IMR-90 (cell line): ENCODE results near the gene FPR2. TPM values are rescaled to one million over a fixed set of nuclear protein-coding genes. Genes with fewer than 3 reads are reported as not detected.

Experiments
- ATAC-seq: fragments of 200-7000 bp; cut with Tn5 transposase; 2 replicates; pipeline ENCODE4 v1.9.1; 2020; ENCODE audit warnings: low read depth, mild to moderate bottlenecking, moderate library complexity
- BruUV-seq: library from RNA; stranded (reverse); fragments of 400-500 nt; replicated peaks from 2 replicates; lab custom pipeline; 2021; lab: Mats Ljungman, UMichigan
- CTCF ChIA-PET: fragments of 300-600 bp; formaldehyde crosslinking; extraction: SDS; loops from one replicate; lab custom pipeline; 2021; ENCODE audit warnings: antibody characterized with exemption; lab: Yijun Ruan, JAX
- POLR2A ChIA-PET: fragments of 300-600 bp; sonication (Branson Sonifier 250); formaldehyde crosslinking; loops from one replicate; lab custom pipeline; 2022; ENCODE audit warnings: antibody characterized with exemption; ENCODE audit not compliant: unreplicated experiment; lab: Charles Lee
- DNase-seq: peaks from one replicate; pipeline ENCODE4 v3.0.0; 2013
- H2AFZ ChIP-seq: replicated peaks from 2 replicates; pipeline ENCODE3; 2013; ENCODE audit warnings: low read length, mild to moderate bottlenecking; ENCODE audit not compliant: poor library complexity
- H2AK5ac ChIP-seq: 2 replicates; pipeline ENCODE4 v1.6.1; 2013; ENCODE audit warnings: low read depth, low read length, inconsistent platforms
- H2AK9ac ChIP-seq: replicated peaks from 2 replicates; pipeline ENCODE3; 2013; ENCODE audit warnings: mild to moderate bottlenecking, low read depth, low read length, moderate library complexity; ENCODE audit not compliant: poor library complexity
- H2BK120ac ChIP-seq: 2 replicates; pipeline ENCODE4 v1.6.1; 2013; ENCODE audit warnings: low read depth, low read length, inconsistent platforms
- H2BK15ac ChIP-seq: 3 replicates; pipeline ENCODE4 v1.6.1; 2013; ENCODE audit warnings: low read depth, low read length, inconsistent platforms
- H2BK20ac ChIP-seq: 2 replicates; pipeline ENCODE4 v1.6.1; 2013; ENCODE audit warnings: low read depth, mild to moderate bottlenecking, inconsistent platforms, low read length, moderate library complexity
- H2BK5ac ChIP-seq: 2 replicates; pipeline ENCODE4 v1.6.1; 2013; ENCODE audit warnings: mild to moderate bottlenecking, low read depth, low read length, inconsistent platforms; ENCODE audit not compliant: poor library complexity, severe bottlenecking
- H3K14ac ChIP-seq: replicated peaks from 2 replicates; pipeline ENCODE4 v1.6.1; 2013; ENCODE audit warnings: low read depth, low read length, inconsistent platforms
- H3K18ac ChIP-seq: 2 replicates; pipeline ENCODE4 v1.6.1; 2013; ENCODE audit warnings: low read depth, low read length, control low read depth
- H3K23ac ChIP-seq: 2 replicates; pipeline ENCODE4 v1.6.1; 2013; ENCODE audit warnings: low read depth, low read length, inconsistent platforms
- H3K27ac ChIP-seq: 2 replicates; pipeline ENCODE4 v1.5.1; 2013; ENCODE audit warnings: mild to moderate bottlenecking, control low read depth, low read length; ENCODE audit not compliant: insufficient read depth
- H3K27me3 ChIP-seq: 2 replicates; pipeline ENCODE4 v1.6.1; 2013; ENCODE audit warnings: low read length; ENCODE audit not compliant: control insufficient read depth, insufficient read depth
- H3K36me3 ChIP-seq: 2 replicates; pipeline ENCODE4 v1.6.1; 2013; ENCODE audit warnings: low read length, mixed read lengths; ENCODE audit not compliant: control insufficient read depth, insufficient read depth
- H3K4ac ChIP-seq: 2 replicates; pipeline ENCODE4 v1.6.1; 2013; ENCODE audit warnings: low read depth, low read length, inconsistent platforms
- H3K4me1 ChIP-seq: 2 replicates; pipeline ENCODE4 v1.6.1; 2013; ENCODE audit warnings: low read length, mixed read lengths; ENCODE audit not compliant: control insufficient read depth, insufficient read depth
- H3K4me2 ChIP-seq: 2 replicates; pipeline ENCODE4 v1.6.1; 2013; ENCODE audit warnings: low read depth, mild to moderate bottlenecking, control low read depth, low read length, moderate library complexity
- H3K4me3 ChIP-seq: 2 replicates; pipeline ENCODE4 v1.5.1; 2013; ENCODE audit warnings: low read depth, mild to moderate bottlenecking, control low read depth, low read length, moderate library complexity; ENCODE audit not compliant: insufficient read depth
- H3K56ac ChIP-seq: 2 replicates; pipeline ENCODE4 v1.6.1; 2013; ENCODE audit warnings: low read length, inconsistent platforms; ENCODE audit not compliant: insufficient read depth; ENCODE audit errors: extremely low read depth
- H3K79me1 ChIP-seq, 2 experiments: 2 replicates each; pipeline ENCODE4 v1.6.1; 2013; ENCODE audit warnings: low read length in 2 of 2, inconsistent platforms in 1 of 2, low read depth in 1 of 2
- H3K9ac ChIP-seq: 2 replicates; pipeline ENCODE4 v1.6.1; 2013; ENCODE audit warnings: low read depth, low read length, control low read depth
- H3K9me1 ChIP-seq: 2 replicates; pipeline ENCODE4 v1.6.1; 2013; ENCODE audit warnings: low read length, inconsistent platforms; ENCODE audit not compliant: insufficient read depth
- H3K9me3 ChIP-seq: 2 replicates; pipeline ENCODE4 v1.6.1; 2013; ENCODE audit warnings: low read length; ENCODE audit not compliant: control insufficient read depth, insufficient read depth
- H4K20me1 ChIP-seq: 2 replicates; pipeline ENCODE4 v1.6.1; 2013; ENCODE audit warnings: low read length, inconsistent platforms; ENCODE audit not compliant: insufficient read depth
- H4K5ac ChIP-seq: 2 replicates; pipeline ENCODE4 v1.6.1; 2013; ENCODE audit warnings: mild to moderate bottlenecking, low read depth, low read length, control low read depth
- H4K8ac ChIP-seq, 2 experiments: 2 replicates each; pipeline ENCODE4 v1.6.1; 2013; ENCODE audit warnings: low read depth in 2 of 2, low read length in 2 of 2, control low read depth in 1 of 2, inconsistent platforms in 1 of 2
- H4K91ac ChIP-seq: 2 replicates; pipeline ENCODE4 v1.6.1; 2013; ENCODE audit warnings: low read depth, low read length, inconsistent platforms; ENCODE audit not compliant: insufficient read depth
- CEBPB ChIP-seq: IDR thresholded peaks from 2 replicates; pipeline ENCODE4 v1.6.1; 2012; ENCODE audit warnings: low read depth, low read length, improper control_type of control experiment
- CHD1 ChIP-seq: IDR thresholded peaks from 2 replicates; pipeline ENCODE4 v1.6.1; 2012; ENCODE audit warnings: low read depth, low read length, improper control_type of control experiment
- ELK1 ChIP-seq: fragments of 150-350 bp; IDR thresholded peaks from 2 replicates; pipeline ENCODE4 v1.6.1; 2016; ENCODE audit warnings: low read depth, mild to moderate bottlenecking, low read length, moderate library complexity, borderline replicate concordance
- FOS ChIP-seq: fragments of 150-350 bp; IDR thresholded peaks from 2 replicates; pipeline ENCODE4 v1.6.1; 2016; ENCODE audit warnings: low read depth, low read length
- MAFK ChIP-seq: IDR thresholded peaks from 2 replicates; pipeline ENCODE4 v1.6.1; 2012; ENCODE audit warnings: low read depth, low read length, improper control_type of control experiment
- MAZ ChIP-seq: IDR thresholded peaks from 2 replicates; pipeline ENCODE4 v1.6.1; 2012; ENCODE audit warnings: low read depth, mild to moderate bottlenecking, low read length, improper control_type of control experiment, moderate library complexity, borderline replicate concordance
- MXI1 ChIP-seq: IDR thresholded peaks from 2 replicates; pipeline ENCODE4 v1.6.1; 2012; ENCODE audit warnings: low read depth, mild to moderate bottlenecking, low read length, moderate library complexity, borderline replicate concordance
- POLR2A ChIP-seq: IDR thresholded peaks from 2 replicates; pipeline ENCODE4 v1.6.1; 2012; ENCODE audit warnings: mild to moderate bottlenecking, low read depth, low read length
- RAD21 ChIP-seq: IDR thresholded peaks from 2 replicates; pipeline ENCODE4 v1.6.1; 2012; ENCODE audit warnings: low read length, improper control_type of control experiment
- RCOR1 ChIP-seq: IDR thresholded peaks from 2 replicates; pipeline ENCODE4 v1.6.1; 2012; ENCODE audit warnings: mild to moderate bottlenecking, low read length, improper control_type of control experiment; ENCODE audit not compliant: insufficient replicate concordance
- SMC3 ChIP-seq: fragments of 150-350 bp; IDR thresholded peaks from 2 replicates; pipeline ENCODE4 v1.6.1; 2016; ENCODE audit warnings: low read depth, mild to moderate bottlenecking, antibody characterized with exemption, low read length, moderate library complexity
- WGBS, 2 experiments: methylation state at CpG; one replicate each; pipeline versions ENCODE4 v1.1.5 to v1.1.7; 2013; ENCODE audit warnings: missing lambda C conversion rate in 2 of 2; ENCODE audit not compliant: insufficient read length in 1 of 2; ENCODE audit errors: extremely low coverage in 2 of 2; 5-methylcytosine and 5-hydroxymethylcytosine counted together
- dilution Hi-C: fragments of 300-500 bp; cut with HindIII; formaldehyde crosslinking; loops from one replicate; pipeline ENCODE4 v1.14.3; 2018; ENCODE audit warnings: low sequenced_read_pairs; ENCODE audit not compliant: unreplicated experiment
- in situ Hi-C: fragments of 300-500 bp; cut with MboI; formaldehyde crosslinking; loops from 3 replicates; pipeline ENCODE4 v1.14.3; 2019; ENCODE audit warnings: low sequenced_read_pairs, inconsistent platforms, mixed read lengths
- intact Hi-C: fragments of 100-400 bp; cut with micrococcal nuclease; formaldehyde crosslinking; loops from 2 replicates; pipeline ENCODE4 v1.10.0; 2022
- polyA plus RNA-seq, 3 experiments: library from polyadenylated mRNA; depleted of rRNA; stranded (reverse); fragments of >200 nt; gene quantifications; 2 replicates each; pipeline ENCODE4 v1.2.3, GENCODE V29; 2012; ENCODE audit warnings: low replicate concordance in 1 of 3
- total RNA-seq: library from RNA; depleted of rRNA; stranded (reverse); fragments of >200 nt; gene quantifications from 2 replicates; pipeline ENCODE4 v1.2.3, GENCODE V29; 2012
- TF ChIP-seq, protein P1 (sequence below): fragments of 150-350 bp; IDR thresholded peaks from 2 replicates; pipeline ENCODE4 v1.6.1; 2017; ENCODE audit warnings: mild to moderate bottlenecking, antibody characterized with exemption, low read length, low read depth
- TF ChIP-seq, protein P2 (sequence below): conservative IDR thresholded peaks from 2 replicates; pipeline ENCODE4 v1.5.1; 2012; ENCODE audit warnings: mild to moderate bottlenecking, low read depth, low read length, improper control_type of control experiment

Gene FPR2
- total and polyA plus RNA-seq, 2 of the 4 experiments (the other 2 are of a cell fraction): not detected

GRCh38 chr19:51781999-51782398 lies 21.0 kb downstream of the FPR2 start:
- H3K56ac ChIP-seq: no peak overlapping the region
- WGBS, 2 experiments: 57% methylated on average over 2 of the region's 3 CpGs; no CpG with 5 or more reads in 1 of the 2 experiments
- no peak overlapping the region for H3K23ac ChIP-seq
- intact Hi-C loops: no loop called here
- no peak for ATAC-seq
- H2BK120ac ChIP-seq: no peak overlapping the region
- H3K14ac ChIP-seq: no peak overlapping the region
- H4K91ac ChIP-seq: no peak overlapping the region
- no peak overlapping the region for H2BK15ac ChIP-seq
- no peak for DNase-seq
- H3K36me3 ChIP-seq: no peaks in the 10 kb centered on the region
- CTCF ChIA-PET: no interaction called here
- H3K18ac ChIP-seq: no peak overlapping the region
- H3K79me1 ChIP-seq: no peaks in the 10 kb centered on the region
- in situ Hi-C loops: no loop called here
- dilution Hi-C loops: no loop called here
- no peak overlapping the region for H3K4me3 ChIP-seq
- no peak overlapping the region for H3K9ac ChIP-seq
- H3K9me1 ChIP-seq: no peaks in the 10 kb centered on the region
- H2AFZ ChIP-seq: no peak overlapping the region
- no peaks in the 10 kb centered on the region for H3K4me1 ChIP-seq
- POLR2A ChIA-PET: no interaction called here
- H2AK9ac ChIP-seq: no peak overlapping the region
- no peaks in the 10 kb centered on the region for H3K9me3 ChIP-seq
- TF ChIP-seq MAZ: no peak
- TF ChIP-seq POLR2A: no peak
- TF ChIP-seq, protein P1, sequence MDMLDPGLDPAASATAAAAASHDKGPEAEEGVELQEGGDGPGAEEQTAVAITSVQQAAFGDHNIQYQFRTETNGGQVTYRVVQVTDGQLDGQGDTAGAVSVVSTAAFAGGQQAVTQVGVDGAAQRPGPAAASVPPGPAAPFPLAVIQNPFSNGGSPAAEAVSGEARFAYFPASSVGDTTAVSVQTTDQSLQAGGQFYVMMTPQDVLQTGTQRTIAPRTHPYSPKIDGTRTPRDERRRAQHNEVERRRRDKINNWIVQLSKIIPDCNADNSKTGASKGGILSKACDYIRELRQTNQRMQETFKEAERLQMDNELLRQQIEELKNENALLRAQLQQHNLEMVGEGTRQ: no peak
- no peak for TF ChIP-seq RCOR1
- TF ChIP-seq ELK1: no peak
- TF ChIP-seq, protein P2, sequence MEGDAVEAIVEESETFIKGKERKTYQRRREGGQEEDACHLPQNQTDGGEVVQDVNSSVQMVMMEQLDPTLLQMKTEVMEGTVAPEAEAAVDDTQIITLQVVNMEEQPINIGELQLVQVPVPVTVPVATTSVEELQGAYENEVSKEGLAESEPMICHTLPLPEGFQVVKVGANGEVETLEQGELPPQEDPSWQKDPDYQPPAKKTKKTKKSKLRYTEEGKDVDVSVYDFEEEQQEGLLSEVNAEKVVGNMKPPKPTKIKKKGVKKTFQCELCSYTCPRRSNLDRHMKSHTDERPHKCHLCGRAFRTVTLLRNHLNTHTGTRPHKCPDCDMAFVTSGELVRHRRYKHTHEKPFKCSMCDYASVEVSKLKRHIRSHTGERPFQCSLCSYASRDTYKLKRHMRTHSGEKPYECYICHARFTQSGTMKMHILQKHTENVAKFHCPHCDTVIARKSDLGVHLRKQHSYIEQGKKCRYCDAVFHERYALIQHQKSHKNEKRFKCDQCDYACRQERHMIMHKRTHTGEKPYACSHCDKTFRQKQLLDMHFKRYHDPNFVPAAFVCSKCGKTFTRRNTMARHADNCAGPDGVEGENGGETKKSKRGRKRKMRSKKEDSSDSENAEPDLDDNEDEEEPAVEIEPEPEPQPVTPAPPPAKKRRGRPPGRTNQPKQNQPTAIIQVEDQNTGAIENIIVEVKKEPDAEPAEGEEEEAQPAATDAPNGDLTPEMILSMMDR: no peak
- no peak for TF ChIP-seq SMC3
- TF ChIP-seq FOS: no peak
- no peak for TF ChIP-seq CHD1
- TF ChIP-seq CEBPB: no peak
- TF ChIP-seq MXI1: no peak
- no peak for TF ChIP-seq MAFK
- TF ChIP-seq RAD21: no peak
- H3K27ac ChIP-seq: no peak overlapping the region
- no peak overlapping the region for H3K4me2 ChIP-seq
- H4K20me1 ChIP-seq: no peaks in the 10 kb centered on the region
- H2AK5ac ChIP-seq: no peak overlapping the region
- H3K27me3 ChIP-seq: peaks cover 2% of the 10 kb centered on the region; the same call in 1 of the 2 replicates
- BruUV-seq: no TSS peak
- no peak overlapping the region for H2BK5ac ChIP-seq
- H3K4ac ChIP-seq: no peak overlapping the region
- H2BK20ac ChIP-seq: no peak overlapping the region
- H4K8ac ChIP-seq: no peak overlapping the region
- H4K5ac ChIP-seq: no peak overlapping the region
